HTERT RPE-1 (cell line): ENCODE data around the gene POLG2.
"Not testable (repeated sequence)": the region's sequence is repeated elsewhere in the genome, so short reads cannot be mapped to it uniquely, and the experiment has no call there.

ENCODE experiments used
- in situ Hi-C: fragments of 300-500 bp; cut with MboI; formaldehyde crosslinking; loops from 4 replicates; pipeline ENCODE4 v1.14.3; 2020; ENCODE audit warnings: low sequenced_read_pairs

POLG2 gene

DNA sequence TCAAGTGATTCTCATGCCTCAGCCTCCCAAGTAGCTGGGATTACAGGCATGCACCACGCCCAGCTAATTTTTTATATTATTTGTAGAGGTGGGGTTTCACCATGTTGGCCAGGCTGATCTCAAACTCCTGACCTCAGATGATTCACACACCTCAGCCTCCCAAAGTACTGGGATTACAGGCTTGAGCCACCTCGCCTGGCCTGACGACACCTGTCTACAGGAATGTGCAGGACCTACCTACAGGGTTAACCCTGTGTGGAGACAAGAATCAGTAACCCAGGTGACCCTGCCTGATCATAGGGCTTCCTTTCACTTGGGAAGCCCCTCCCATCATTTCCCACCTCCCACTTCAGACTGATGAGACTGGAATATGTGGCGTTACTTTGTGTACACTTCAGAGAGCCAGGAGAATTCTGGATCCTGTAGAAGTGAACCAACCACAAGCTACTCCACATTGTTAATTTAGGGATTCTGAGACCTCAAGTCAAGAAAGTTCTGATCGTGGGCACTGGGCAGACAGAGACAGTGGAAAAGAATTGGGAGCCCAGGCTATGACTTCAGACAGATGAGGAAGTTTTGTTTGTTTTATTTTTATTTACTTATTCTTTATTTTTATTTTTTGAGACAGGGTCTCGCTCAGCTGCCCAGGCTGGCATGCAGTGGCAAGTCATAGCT lies 53.6 kb downstream of the POLG2 start:
- in situ Hi-C loops, result no loop called here

DNA sequence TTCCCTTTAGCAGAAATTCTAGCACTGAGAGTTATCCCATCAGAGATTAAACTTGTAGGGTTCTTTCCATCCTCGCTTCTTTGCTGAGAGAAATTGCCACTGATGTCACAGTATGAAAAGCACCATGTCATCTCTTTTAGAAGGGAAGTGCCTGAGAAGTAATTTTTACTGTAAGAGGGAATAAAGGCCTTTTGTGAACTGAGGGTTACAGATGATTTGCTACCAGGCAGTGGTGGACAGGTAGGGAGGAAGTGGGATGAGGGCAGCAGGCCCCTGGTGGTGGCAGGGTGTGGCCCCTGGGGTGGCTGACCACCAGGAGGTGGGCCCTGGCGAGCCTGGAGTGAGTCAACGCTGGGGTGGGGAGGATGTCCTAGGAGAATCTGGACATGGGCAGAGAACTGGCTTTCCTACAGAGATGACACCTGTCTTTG lies 54.3 kb downstream of the POLG2 start:
- in situ Hi-C loops, result no loop called here

DNA sequence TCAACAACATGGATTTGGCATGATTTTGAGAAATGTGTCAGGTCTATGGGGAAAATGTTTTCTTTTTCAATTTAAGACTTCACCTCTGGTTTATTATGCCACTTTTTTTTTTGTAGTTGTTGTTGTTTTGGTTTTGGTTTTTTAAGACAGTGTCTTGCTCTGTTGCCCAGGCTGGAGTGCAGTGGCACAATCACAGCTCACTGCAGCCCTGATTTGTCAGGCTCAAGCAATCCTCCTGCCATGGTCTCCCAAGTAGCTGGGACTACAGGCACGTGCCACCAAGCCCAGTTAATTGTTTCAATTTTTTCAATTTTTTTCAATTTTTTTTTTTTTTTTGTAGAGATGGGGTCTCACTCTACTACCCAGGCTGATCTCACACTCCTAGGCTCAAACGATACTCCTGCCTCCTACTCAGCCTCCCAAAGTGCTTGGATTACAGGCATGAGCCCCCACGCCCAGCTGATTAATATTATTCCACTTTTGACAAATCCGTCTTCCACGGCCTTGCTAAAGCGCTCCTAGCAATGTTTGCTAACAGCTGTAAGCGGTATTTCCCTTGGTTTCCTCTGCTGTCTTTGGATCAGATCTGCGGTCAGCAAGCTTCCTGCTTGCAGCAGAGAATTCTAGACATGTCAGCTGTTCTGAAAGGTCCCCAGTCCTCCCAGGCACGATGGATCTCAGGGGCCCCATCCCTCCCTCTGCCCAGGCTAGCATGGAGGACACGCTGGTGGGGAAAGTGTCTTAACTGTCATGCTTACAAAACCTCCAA lies 54.9 kb downstream of the POLG2 start:
- in situ Hi-C loops, result no loop called here

DNA sequence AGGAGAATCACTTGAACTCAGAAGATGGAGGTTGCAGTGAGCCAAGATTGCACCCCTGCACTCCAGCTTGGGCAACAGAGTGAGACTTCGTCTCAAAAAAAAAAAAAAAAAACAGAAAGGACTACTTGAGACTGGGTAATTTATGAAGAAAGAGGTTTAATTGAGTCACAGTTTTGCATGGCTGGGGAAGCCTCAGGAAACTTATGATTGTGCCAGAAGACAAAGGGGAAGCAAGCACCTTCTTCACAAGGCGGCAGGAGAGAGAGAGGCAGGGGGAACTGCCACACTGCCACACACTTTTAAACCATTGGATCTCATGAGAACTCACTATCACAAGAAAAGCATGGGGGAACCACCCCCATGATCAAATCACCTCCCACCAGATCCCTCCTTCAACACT lies 56.9 kb downstream of the POLG2 start:
- in situ Hi-C loops, result no loop called here

GRCh38 chr17:64439521-64439920 lies 57.3 kb downstream of the POLG2 start:
- in situ Hi-C loops, result not testable (repeated sequence)

DNA sequence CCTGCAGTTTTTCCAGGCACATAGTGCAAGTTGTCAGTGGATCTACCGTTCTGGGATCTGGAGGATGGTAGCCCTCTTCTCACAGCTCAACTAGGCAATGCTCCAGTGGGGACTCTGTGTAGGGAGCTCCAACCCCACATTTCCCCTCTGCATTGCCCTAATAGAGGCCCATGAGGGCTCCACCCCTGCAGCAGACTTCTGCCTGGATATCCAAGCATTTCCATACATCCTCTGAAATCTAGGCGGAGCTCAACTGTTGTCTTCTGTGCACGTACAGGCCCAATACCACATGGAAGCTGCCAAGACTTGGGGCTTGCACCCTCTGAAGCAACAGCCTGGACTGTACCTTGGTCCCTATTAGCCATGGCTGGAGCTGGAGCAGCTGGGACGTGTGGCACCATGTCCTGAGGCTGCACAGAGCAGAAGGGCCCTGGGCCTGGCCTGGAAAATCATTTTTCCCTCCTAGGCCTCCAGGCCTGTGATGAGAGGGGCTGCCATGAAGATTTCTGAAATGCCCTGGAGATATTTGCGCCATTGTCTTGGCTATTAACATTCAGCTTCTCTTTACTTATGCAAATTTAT lies 58.8 kb downstream of the POLG2 start:
- in situ Hi-C loops, result no loop called here

DNA sequence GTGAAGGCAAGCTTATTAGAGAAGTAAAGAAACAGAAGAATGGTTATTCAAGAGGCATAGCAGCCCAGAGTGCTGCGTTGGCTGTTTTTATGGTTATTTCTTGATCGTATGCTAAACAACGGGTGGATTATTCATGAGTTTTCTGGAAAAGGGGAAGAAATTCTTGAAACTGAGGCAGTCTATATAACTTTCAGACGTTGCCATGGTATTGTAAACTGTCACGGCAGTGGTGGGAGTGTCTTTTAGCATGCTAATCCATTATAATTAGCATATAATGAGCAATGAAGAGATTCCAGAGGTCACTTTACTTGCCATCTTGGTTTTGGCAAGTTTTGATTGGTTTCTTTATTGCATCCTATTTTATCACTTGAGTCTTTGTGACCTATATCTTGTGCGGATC lies 65.3 kb downstream of the POLG2 start:
- in situ Hi-C loops, result no loop called here

GRCh38 chr17:64430036-64430435 lies 66.8 kb downstream of the POLG2 start:
- in situ Hi-C loops, result not testable (repeated sequence)

DNA sequence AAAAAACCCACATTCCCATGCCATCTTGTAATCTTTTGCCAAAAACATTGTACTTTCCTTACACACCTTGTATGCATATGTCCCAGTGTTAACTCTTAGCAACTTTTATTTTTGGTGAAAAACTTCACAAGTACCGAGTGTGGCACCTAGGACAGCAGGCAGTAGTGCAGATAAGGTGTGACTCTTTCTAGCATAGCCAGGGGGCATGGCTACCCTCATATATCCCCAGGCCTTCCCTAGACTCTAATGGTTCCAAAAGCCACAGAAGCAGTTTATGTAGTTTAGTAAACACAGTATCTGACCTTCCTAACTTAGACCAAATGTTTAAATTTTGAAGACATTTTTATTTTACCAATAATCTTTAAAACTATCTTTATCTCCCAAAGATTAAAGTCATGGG lies 68.4 kb downstream of the POLG2 start:
- in situ Hi-C loops, result no loop called here
